Activated CD4-positive, alpha-beta T cell treated with anti-CD3 and anti-CD28 coated beads for 4 hours (primary cell): ENCODE measurements around the gene NCAPG2.
A peak's percentile ranks its signal among the peaks of the same experiment; 100 is the strongest.

Source experiments
- DNase-seq, 2 donors: peaks; one replicate each; pipeline ENCODE4 v3.0.0-alpha.2; 2020

NCAPG2 gene, protein sequence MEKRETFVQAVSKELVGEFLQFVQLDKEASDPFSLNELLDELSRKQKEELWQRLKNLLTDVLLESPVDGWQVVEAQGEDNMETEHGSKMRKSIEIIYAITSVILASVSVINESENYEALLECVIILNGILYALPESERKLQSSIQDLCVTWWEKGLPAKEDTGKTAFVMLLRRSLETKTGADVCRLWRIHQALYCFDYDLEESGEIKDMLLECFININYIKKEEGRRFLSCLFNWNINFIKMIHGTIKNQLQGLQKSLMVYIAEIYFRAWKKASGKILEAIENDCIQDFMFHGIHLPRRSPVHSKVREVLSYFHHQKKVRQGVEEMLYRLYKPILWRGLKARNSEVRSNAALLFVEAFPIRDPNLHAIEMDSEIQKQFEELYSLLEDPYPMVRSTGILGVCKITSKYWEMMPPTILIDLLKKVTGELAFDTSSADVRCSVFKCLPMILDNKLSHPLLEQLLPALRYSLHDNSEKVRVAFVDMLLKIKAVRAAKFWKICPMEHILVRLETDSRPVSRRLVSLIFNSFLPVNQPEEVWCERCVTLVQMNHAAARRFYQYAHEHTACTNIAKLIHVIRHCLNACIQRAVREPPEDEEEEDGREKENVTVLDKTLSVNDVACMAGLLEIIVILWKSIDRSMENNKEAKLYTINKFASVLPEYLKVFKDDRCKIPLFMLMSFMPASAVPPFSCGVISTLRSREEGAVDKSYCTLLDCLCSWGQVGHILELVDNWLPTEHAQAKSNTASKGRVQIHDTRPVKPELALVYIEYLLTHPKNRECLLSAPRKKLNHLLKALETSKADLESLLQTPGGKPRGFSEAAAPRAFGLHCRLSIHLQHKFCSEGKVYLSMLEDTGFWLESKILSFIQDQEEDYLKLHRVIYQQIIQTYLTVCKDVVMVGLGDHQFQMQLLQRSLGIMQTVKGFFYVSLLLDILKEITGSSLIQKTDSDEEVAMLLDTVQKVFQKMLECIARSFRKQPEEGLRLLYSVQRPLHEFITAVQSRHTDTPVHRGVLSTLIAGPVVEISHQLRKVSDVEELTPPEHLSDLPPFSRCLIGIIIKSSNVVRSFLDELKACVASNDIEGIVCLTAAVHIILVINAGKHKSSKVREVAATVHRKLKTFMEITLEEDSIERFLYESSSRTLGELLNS

DNA sequence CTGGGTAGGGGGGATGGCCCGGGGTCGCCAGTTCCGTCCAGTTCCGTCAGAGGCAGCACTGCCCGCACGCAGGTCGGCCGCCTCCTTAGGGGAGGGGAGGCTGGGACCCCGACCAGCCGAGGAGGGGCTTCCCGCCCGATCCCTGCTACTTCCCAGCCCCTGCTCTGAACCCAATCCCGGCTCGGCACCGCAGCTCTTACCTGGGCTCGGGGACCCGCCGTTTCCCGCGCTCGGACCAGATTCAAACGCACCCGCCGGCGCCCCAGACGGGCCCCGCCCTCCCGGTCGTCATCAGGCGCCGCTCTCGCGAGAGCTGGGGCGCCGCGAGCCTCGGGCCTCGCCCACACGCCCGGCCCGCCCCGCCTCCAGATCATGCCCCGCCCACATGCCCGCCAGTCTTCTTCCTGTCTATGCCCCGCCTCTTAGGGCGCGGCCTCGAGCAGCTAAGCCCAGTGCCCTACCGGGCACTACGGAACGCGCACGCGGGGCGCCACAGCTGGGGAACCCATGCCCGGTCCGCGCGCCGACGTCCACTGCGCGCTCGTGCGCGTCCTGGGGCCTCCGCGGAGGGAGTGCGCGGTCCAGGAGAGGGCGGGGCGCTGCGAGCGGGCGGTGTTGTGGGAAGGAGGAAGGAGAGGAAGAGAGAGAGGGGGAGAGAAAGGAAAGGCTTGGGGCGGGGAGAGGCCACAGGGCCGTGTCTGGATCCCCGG is at the start of gene NCAPG2:
Gene NCAPG2, minus strand, starts transcription at position 281 of the 710 bp plus-strand sequence. CDS start 2,905 bp downstream, outside the sequence.
- DNase-seq = peak; percentile 98

DNA sequence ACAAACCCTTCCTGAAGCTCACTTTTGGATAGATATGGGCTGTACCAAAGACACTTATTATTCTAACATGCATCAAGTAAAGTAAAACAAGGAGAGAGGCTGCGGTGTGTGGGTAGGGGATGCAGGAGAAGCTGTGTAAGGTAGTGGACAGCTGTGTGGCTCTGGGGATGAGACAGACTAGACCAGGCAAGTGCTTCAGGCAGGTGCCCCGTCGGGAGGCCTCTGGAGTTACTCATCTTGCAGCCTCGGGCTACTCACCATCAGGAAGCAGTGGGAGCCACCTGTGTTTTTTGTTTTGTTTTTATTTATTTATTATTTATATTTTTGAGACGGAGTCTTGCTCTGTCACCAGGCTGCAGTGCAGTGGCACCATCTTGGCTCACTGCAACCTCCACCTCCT is 49.3 kb upstream of the NCAPG2 start:
- DNase-seq = no peak

- DNase-seq = no peak
These were observed 47.1 kb upstream of the NCAPG2 start for GRCh38 chr7:158751751-158752150.

DNA sequence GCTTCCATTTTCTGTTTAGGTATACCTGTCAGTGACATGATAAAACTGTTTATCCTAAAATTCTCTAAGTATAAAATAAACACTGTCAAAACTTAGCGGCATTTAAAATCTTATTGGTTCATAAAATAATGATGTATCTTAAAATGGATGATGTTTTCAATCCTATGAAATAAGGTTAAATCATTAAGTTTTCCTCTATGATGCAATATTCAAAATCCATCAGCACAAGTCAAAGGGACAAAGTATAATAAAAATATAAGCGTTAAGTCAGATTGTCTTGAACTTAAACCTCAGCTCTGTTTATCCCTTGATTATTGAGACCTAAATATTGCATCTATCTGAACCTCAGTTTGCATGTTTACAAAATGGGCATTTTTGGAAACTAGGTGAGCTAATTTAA is 46.6 kb upstream of the NCAPG2 start:
- no peak for DNase-seq

DNA sequence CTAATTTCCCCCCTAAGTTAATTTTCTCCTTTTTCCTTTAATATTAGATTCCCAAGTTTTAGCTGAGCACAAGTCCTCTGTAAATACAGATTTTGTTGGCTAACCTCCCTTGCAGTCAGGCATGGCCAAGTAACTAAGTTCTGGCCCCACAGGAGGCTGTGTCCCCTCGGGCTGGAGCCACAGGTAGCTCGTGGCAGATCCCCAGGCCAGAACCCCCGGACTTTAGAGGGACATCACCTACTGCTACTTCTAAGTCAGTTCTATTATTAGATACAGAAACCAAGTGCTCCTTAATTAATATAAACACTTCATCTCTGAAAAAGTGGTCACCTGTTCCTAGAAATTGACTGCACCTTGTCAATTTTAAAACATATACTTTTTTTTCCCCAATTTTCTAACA is 46.1 kb upstream of the NCAPG2 start:
- DNase-seq = no peak

GRCh38 chr7:158749396-158749795 is 44.8 kb upstream of the NCAPG2 start:
- no peak for DNase-seq

DNA sequence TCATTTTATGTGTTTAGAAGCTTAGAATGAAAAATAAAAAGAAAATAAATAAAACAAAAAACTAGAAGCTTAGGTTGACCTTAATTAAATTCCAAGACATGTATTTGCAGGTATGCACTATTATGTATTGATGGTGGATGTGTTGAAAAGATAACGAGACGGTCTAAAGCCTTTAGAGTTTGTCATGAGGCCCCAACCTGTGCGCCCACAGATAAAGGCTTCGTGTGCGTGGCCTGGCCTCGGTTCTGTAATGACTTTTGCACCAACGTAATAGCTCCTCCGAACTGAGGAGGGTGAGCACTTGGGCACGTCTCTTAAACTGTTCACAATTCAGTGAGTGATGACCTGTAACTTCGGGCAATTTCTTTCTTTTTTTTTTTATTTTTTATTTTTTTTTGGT is 43.7 kb upstream of the NCAPG2 start:
- DNase-seq = no peak

GRCh38 chr7:158747408-158747807 is 42.8 kb upstream of the NCAPG2 start:
- DNase-seq = no peak

DNA sequence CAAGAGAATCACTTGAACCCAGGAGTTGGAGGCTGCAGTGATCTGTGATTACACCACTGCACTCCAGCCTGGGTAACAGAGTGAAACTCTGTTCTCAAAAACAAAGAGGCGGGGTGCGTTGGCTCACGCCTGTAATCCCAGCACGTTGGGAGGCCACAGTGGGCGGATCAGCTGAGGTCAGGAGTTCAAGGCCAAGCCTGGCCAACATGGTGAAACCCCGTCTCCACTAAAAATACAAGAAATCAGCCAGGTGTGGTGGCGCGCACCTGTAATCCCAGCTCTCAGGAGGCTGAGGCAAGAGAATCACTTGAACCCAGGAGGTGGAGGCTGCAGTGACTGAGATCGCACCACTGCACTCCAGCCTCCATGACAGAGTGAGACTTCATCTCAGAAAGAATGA is 42.4 kb upstream of the NCAPG2 start:
- DNase-seq = no peak

DNA sequence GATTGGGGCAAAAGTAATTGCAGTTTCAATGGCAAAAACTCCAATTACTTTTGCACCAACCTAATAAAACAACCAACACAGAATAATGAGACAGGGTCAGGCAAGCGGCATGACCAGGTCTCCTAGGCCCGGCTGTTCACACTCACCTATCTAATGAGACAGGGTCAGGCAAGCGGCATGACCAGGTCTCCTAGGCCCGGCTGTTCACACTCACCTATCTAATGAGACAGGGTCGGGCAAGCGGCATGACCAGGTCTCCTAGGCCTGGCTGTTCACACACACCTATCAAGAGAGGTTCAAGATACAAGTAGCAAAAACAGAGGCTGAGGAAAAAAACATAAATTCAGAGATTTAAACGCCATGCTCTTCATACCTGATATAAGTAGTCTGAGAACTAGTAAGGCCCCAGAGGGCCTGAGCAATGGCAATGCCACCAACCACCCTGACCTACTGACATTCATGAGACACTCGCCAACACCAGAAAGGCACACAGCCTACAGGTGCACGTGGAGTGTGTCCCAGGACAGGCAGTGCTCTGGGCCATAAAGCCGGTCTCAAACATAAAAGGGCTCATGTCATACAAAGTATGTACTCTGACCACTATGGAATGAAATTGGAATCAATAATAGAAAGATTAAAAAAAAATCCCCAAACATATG is 40.6 kb upstream of the NCAPG2 start:
- no peak for DNase-seq

DNA sequence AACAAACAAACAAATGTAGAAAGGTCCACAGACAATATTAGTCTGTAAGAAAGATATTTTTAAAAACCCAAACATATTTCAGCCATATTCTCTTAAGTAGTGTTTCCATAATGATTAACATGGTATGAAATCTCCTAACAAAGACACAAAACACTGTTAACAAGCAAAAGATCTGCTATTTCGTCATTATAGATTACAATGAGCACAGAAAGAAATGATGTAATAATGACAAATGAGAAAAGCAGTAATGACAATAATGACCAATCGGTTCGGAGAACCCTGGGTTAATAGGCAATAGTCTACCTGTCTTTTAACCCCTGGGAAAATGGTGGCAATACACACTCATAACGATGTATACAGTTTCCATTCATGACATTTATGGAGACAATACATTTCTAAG is 39.5 kb upstream of the NCAPG2 start:
- no peak for DNase-seq

DNA sequence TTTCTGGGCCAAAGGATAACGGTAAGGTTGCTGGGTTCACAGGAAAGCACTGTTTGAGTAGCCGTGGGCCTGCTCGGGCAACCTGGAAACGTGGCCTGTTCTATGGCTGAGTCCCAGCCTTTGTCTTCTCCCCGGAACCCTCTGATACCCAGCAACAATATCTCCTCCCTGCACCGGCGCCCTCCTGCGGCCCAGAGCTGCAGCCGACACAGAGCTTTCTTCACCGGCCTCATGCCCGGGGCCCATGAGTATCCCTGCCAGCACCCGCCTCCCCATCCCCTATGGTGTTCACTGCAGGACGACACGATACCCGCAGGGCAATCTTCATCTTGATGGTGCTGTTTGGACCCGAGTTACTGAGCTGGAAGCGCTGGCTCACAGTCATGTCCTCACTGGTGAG is 38.6 kb upstream of the NCAPG2 start:
- DNase-seq = no peak

GRCh38 chr7:158742065-158742821 is 37.6 kb upstream of the NCAPG2 start:
- no peak for DNase-seq

DNA sequence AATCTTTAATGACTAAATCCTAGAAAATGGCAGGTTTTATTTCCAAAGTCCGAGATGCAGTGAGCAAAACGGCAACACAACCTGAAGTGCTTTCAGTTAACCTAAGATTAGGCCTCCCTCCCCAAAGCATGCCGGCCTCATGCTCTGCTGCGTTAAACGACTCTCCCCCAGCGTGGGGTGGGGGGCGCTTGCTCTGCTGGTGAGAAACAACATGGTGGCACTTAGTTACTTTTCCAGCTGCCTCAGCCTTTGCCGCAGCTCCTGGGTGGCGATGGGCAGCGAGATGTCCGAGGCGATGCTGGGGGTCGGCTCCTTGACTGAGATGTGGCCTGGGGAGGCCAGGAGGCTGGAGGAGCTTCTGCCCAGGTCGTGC is 36.7 kb upstream of the NCAPG2 start:
- no peak for DNase-seq

DNA sequence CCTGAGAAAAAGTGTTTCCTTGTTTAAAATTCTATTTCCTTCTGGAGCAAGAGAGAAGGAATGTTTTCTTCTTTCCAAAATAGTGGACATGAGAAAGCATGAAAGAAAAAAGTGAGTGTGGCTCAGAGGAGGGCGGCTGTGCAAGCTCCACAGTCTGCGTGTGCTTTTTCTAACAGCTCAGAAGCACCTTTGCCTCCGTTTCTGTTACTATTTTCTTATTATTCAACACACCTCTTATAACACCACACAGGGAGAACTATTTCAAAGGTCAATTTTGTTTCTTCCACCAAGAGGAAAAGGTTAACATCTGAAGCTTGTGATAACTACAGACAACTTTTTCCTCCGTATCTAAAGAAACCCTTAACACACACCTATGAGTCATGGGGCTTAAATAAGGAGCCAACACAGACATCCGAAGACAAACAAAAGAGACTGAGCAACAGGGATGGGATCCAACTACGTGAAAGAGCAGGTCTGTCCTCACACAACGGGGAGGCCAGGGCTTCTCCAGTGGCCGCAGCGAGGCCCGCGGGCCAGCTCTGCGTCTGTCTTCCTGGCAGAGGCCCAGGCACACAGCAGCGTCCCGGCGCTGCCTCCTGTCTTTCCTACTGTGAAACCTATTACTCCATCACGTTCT is 36.2 kb upstream of the NCAPG2 start:
- no peak for DNase-seq

DNA sequence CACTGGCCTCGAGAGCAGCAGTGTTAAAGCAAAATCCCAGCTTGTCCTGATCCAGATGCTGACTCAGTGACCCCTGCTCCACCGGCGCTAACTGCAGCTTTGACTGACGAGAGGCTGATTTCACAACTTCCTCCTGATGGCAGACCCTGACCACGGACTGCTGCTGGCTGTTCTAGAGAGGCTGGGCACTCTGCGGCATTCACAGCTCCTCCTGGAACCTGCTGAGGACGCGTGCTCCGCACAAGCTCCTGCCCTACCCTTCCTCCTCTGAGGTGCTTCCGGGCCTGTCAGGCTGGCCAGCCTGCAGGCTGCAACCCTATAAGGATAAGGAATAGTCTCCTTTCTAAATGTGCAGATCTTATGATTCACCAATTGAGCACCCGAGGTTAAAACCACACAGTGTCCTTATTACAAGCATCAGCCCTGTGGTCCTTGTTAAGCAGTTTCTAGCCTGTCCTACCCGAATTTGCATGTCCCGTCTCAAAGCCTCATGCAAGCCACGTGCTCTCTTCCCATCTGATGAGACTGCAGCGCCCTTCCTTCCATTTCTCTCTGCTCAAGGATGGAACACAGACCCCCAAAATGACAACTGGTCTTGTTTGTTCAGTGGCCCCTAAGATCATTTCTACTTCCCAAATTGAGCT is 35.5 kb upstream of the NCAPG2 start:
- no peak for DNase-seq

GRCh38 chr7:158738841-158739240 is 34.2 kb upstream of the NCAPG2 start:
- no peak for DNase-seq

- DNase-seq = no peak
These were observed 32.6 kb upstream of the NCAPG2 start for GRCh38 chr7:158737064-158737695.

GRCh38 chr7:158735935-158736334 is 31.3 kb upstream of the NCAPG2 start:
- DNase-seq = no peak

DNA sequence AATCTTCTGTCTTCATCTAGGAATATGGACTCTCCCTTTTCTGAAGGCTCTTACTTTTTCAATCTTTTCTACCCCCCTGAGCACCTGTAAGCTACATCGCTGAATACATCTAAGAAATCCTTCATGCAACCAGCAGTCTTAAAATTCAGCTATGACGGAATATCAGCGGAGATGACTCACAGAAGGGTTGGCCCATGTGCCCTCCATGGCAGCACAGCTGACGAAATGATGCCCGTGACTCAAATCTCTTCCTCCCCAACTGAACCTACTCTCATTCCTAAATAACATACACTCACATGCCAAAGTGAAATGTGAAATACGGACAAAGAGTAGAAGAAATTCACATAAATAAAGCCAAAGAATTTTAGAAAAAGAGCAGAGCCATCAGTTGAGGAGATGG is 30.3 kb upstream of the NCAPG2 start:
- DNase-seq = no peak
